ENCODE measurements around the gene TSPAN14.

DNA sequence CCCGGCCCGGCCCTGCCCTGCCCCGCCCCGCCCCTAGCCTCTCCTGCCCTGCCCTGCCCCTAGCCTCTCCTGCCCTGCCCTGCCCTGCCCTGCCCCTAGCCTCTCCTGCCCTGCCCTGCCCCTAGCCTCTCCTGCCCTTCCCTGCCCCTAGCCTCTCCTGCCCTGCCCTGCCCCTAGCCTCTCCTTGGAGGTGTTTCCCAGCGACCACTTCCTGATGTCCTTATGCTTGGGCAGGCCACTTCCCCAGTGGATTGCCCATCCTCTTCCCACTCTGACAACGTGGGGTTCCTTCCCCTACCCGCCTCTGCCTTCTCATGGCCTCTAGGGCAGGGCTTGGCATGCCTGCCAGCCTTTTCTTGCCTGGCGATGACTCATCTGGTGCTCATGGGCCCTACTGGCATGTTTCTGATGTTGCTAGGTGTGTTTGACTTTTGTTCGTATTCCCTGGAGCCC is 24.6 kb upstream of the TSPAN14 start:
- TF ChIP-seq, protein P1, sequence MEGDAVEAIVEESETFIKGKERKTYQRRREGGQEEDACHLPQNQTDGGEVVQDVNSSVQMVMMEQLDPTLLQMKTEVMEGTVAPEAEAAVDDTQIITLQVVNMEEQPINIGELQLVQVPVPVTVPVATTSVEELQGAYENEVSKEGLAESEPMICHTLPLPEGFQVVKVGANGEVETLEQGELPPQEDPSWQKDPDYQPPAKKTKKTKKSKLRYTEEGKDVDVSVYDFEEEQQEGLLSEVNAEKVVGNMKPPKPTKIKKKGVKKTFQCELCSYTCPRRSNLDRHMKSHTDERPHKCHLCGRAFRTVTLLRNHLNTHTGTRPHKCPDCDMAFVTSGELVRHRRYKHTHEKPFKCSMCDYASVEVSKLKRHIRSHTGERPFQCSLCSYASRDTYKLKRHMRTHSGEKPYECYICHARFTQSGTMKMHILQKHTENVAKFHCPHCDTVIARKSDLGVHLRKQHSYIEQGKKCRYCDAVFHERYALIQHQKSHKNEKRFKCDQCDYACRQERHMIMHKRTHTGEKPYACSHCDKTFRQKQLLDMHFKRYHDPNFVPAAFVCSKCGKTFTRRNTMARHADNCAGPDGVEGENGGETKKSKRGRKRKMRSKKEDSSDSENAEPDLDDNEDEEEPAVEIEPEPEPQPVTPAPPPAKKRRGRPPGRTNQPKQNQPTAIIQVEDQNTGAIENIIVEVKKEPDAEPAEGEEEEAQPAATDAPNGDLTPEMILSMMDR (conservative IDR thresholded peaks at IDR 0.05 in 1 of 2, IDR thresholded peaks at IDR 0.05 in 1 of 2; ENCODE audit: low read depth in 1 of 2, low read length in 2 of 2): no peak
- TF ChIP-seq EZH2 (IDR thresholded peaks at IDR 0.05; ENCODE audit: low read length, missing control alignments): no peak
